K562 (cell line): ENCODE measurements around the gene PDE6B. TPM values are rescaled to one million over a fixed set of nuclear protein-coding genes. Genes with fewer than 3 reads are reported as not detected.
A peak's percentile ranks its signal among the peaks of the same experiment; 100 is the strongest.

Experiments used
- BRD9 ChIP-seq: fragments of 450-650 bp; IDR thresholded peaks from 2 replicates; pipeline ENCODE4 v1.6.1; 2018; ENCODE audit warnings: low read depth; ENCODE audit not compliant: partially characterized antibody
- CBX3 ChIP-seq, 2 experiments: IDR thresholded peaks; 1 replicate in 1 of 2; 2 replicates in 1 of 2; pipeline ENCODE4 v1.6.1; 2012; ENCODE audit warnings: inconsistent platforms in 2 of 2, low read length in 2 of 2, borderline replicate concordance in 1 of 2, control low read depth in 1 of 2
- GABPA ChIP-seq: fragments of 200-800 bp; sonication (Bioruptor generic); conservative IDR thresholded peaks from 2 replicates; pipeline ENCODE4 v1.6.1; 2016; ENCODE audit warnings: low read depth, missing genetic modification characterization, missing compliant biosample characterization
- KDM4B ChIP-seq, 2 experiments: fragments of 450-650 bp in 1 of 2; sonication (generic) in 1 of 2; IDR thresholded peaks; 2 replicates each; pipeline ENCODE4 v1.6.1; 2016 to 2017; ENCODE audit warnings: borderline replicate concordance in 2 of 2, antibody characterized with exemption in 1 of 2, low read depth in 1 of 2, mild to moderate bottlenecking in 1 of 2
- MEIS2 ChIP-seq: fragments of 450-650 bp; IDR thresholded peaks from 2 replicates; pipeline ENCODE4 v1.6.1; 2014; ENCODE audit warnings: mild to moderate bottlenecking; ENCODE audit not compliant: partially characterized antibody
- NCOA1 ChIP-seq: fragments of 450-650 bp; IDR thresholded peaks from 2 replicates; pipeline ENCODE4 v1.6.1; 2016; ENCODE audit warnings: low read depth
- NELFE ChIP-seq: IDR thresholded peaks from 2 replicates; pipeline ENCODE4 v1.6.1; 2011; ENCODE audit warnings: mild to moderate bottlenecking; ENCODE audit not compliant: insufficient read depth, insufficient read length
- NRF1 ChIP-seq, 2 experiments: fragments of 450-650 bp; IDR thresholded peaks in 1 of 2; conservative IDR thresholded peaks in 1 of 2; 2 replicates each; pipeline ENCODE4 v1.6.1; 2014; ENCODE audit warnings: mild to moderate bottlenecking in 2 of 2
- PTRF ChIP-seq: fragments of 450-650 bp; IDR thresholded peaks from 2 replicates; pipeline ENCODE4 v1.6.1; 2016; ENCODE audit warnings: mild to moderate bottlenecking, missing genetic modification characterization, missing compliant biosample characterization
- ZNF778 ChIP-seq: fragments of 450-650 bp; formaldehyde crosslinking; IDR thresholded peaks from 2 replicates; pipeline ENCODE4 v1.4.0; 2020; ENCODE audit warnings: mild to moderate bottlenecking, moderate library complexity
- polyA plus RNA-seq, 8 experiments: library from polyadenylated mRNA; depleted of rRNA in 4 of 8; stranded (reverse) in 5 of 8; unstranded in 3 of 8; fragments of >200 nt; fragmentation: Nextera tagmentation in 2 of 8; fragmentation: Illumina TruSeq in 1 of 8; extraction: Ambion mirVana in 2 of 8; extraction: Trizol in 1 of 8; gene quantifications; 2 replicates each; pipeline versions ENCODE4 v1.2.1 to v1.2.3, GENCODE V29; 2011 to 2014; ENCODE audit warnings: inconsistent platforms in 1 of 8, missing spikeins in 1 of 8
- total RNA-seq, 7 experiments: library from RNA; depleted of rRNA in 6 of 7; stranded (reverse); fragments of >200 nt in 6 of 7; fragmentation: Illumina TruSeq in 2 of 7; extraction: Trizol in 2 of 7; gene quantifications; 2 replicates each; pipeline versions ENCODE4 v1.2.1 to v1.2.3, GENCODE V29; 2011 to 2021; ENCODE audit warnings: low replicate concordance in 1 of 7
- TF ChIP-seq, protein P1 (sequence below): fragments of 450-650 bp; IDR thresholded peaks from 2 replicates; pipeline ENCODE4 v1.6.1; 2016
- TF ChIP-seq, protein P2 (sequence below): fragments of 450-650 bp; IDR thresholded peaks from 2 replicates; pipeline ENCODE4 v1.6.1; 2018; ENCODE audit warnings: mild to moderate bottlenecking, low read depth; ENCODE audit not compliant: partially characterized antibody
- TF ChIP-seq, protein P3 (sequence below): fragments of 200-800 bp; sonication (Bioruptor generic); IDR thresholded peaks from 2 replicates; pipeline ENCODE4 v1.6.1; 2017; ENCODE audit warnings: missing genetic modification characterization, missing compliant biosample characterization
- TF ChIP-seq, protein P4 (sequence below): IDR thresholded peaks from 2 replicates; pipeline ENCODE4 v1.6.1; 2011; ENCODE audit not compliant: insufficient read length; ENCODE audit errors: extremely low read depth
- TF ChIP-seq, protein P5 (sequence below), 2 experiments: fragments of 450-650 bp in 1 of 2; IDR thresholded peaks; 2 replicates each; pipeline ENCODE4 v1.6.1; 2011 to 2017; ENCODE audit warnings: low read depth in 2 of 2, antibody characterized with exemption in 1 of 2, borderline replicate concordance in 1 of 2, low read length in 1 of 2, mild to moderate bottlenecking in 1 of 2, mixed read lengths in 1 of 2; ENCODE audit not compliant: control insufficient read depth in 1 of 2
- TF ChIP-seq, protein P6 (sequence below): sonication (generic); formaldehyde crosslinking; IDR thresholded peaks from 2 replicates; pipeline ENCODE4 v1.8.1; 2023; ENCODE audit warnings: mild to moderate bottlenecking, missing genetic modification reagents

PDE6B gene
- total and polyA plus RNA-seq, 9 of the 15 experiments (the other 6 are each of a cell fraction or from before 2014, with no cell fraction given), result 0.04 TPM; not detected in 8

DNA sequence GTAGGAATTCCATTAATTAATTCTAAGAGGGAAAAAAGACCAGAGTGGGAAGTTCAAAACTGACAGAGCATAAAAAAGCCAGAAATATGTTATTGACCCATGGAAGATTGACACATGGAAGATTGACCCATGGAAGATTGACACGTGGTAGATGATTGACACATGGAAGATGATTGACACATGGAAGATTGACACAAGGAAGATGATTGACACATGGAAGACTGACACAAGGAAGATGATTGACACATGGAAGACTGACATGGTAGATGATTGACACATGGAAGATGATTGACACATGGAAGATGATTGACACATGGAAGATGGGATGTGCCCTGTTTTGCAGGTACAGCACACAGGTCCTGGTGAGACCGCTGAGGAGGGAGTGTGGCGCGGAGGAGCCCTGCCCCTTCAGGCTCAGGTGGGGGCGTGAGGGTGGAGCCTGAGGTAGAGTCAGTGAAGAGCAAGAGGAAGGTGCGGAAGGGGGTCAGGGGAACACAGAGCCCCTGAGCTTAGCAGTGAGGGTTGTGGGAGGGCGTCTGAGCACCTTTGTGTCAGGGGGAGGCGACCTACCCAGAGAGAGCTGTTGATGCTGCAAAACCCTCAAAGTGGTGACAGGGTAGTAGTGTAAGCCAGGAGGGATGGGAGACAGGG is 15.8 kb upstream of the PDE6B start (continued):
- TF ChIP-seq, protein P1, sequence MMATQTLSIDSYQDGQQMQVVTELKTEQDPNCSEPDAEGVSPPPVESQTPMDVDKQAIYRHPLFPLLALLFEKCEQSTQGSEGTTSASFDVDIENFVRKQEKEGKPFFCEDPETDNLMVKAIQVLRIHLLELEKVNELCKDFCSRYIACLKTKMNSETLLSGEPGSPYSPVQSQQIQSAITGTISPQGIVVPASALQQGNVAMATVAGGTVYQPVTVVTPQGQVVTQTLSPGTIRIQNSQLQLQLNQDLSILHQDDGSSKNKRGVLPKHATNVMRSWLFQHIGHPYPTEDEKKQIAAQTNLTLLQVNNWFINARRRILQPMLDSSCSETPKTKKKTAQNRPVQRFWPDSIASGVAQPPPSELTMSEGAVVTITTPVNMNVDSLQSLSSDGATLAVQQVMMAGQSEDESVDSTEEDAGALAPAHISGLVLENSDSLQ, result peak; percentile 99
- TF ChIP-seq NCOA1, result no peak
- no peak for TF ChIP-seq PTRF (tag)
- TF ChIP-seq, protein P2, sequence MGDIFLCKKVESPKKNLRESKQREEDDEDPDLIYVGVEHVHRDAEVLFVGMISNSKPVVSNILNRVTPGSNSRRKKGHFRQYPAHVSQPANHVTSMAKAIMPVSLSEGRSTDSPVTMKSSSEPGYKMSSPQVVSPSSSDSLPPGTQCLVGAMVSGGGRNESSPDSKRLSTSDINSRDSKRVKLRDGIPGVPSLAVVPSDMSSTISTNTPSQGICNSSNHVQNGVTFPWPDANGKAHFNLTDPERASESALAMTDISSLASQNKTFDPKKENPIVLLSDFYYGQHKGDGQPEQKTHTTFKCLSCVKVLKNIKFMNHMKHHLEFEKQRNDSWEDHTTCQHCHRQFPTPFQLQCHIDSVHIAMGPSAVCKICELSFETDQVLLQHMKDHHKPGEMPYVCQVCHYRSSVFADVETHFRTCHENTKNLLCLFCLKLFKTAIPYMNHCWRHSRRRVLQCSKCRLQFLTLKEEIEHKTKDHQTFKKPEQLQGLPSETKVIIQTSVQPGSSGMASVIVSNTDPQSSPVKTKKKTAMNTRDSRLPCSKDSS, result peak; percentile 48
- TF ChIP-seq NRF1 (conservative IDR thresholded peaks at IDR 0.05 in 1 of 2, IDR thresholded peaks at IDR 0.05 in 1 of 2), result no peak
- no peak for TF ChIP-seq NELFE
- TF ChIP-seq, protein P3, sequence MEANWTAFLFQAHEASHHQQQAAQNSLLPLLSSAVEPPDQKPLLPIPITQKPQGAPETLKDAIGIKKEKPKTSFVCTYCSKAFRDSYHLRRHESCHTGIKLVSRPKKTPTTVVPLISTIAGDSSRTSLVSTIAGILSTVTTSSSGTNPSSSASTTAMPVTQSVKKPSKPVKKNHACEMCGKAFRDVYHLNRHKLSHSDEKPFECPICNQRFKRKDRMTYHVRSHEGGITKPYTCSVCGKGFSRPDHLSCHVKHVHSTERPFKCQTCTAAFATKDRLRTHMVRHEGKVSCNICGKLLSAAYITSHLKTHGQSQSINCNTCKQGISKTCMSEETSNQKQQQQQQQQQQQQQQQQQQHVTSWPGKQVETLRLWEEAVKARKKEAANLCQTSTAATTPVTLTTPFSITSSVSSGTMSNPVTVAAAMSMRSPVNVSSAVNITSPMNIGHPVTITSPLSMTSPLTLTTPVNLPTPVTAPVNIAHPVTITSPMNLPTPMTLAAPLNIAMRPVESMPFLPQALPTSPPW (CRISPR knock-in tag), result no peak
- no peak for TF ChIP-seq GABPA (tag)
- TF ChIP-seq CBX3 (IDR thresholded peaks at IDR 0.05; ENCODE audit: borderline replicate concordance in 1 of 2, low read length in 2 of 2), result peak in 1 of 2 experiments; percentile 95; a peak in 2 of 3 replicates
- TF ChIP-seq, protein P4, sequence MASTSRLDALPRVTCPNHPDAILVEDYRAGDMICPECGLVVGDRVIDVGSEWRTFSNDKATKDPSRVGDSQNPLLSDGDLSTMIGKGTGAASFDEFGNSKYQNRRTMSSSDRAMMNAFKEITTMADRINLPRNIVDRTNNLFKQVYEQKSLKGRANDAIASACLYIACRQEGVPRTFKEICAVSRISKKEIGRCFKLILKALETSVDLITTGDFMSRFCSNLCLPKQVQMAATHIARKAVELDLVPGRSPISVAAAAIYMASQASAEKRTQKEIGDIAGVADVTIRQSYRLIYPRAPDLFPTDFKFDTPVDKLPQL, result no peak
- TF ChIP-seq, protein P5, sequence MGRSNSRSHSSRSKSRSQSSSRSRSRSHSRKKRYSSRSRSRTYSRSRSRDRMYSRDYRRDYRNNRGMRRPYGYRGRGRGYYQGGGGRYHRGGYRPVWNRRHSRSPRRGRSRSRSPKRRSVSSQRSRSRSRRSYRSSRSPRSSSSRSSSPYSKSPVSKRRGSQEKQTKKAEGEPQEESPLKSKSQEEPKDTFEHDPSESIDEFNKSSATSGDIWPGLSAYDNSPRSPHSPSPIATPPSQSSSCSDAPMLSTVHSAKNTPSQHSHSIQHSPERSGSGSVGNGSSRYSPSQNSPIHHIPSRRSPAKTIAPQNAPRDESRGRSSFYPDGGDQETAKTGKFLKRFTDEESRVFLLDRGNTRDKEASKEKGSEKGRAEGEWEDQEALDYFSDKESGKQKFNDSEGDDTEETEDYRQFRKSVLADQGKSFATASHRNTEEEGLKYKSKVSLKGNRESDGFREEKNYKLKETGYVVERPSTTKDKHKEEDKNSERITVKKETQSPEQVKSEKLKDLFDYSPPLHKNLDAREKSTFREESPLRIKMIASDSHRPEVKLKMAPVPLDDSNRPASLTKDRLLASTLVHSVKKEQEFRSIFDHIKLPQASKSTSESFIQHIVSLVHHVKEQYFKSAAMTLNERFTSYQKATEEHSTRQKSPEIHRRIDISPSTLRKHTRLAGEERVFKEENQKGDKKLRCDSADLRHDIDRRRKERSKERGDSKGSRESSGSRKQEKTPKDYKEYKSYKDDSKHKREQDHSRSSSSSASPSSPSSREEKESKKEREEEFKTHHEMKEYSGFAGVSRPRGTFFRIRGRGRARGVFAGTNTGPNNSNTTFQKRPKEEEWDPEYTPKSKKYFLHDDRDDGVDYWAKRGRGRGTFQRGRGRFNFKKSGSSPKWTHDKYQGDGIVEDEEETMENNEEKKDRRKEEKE (IDR thresholded peaks at IDR 0.05; ENCODE audit: borderline replicate concordance in 1 of 2, control insufficient read depth in 1 of 2, low read depth in 2 of 2, low read length in 1 of 2), result 0 out of 4 replicates have a peak, but pooled peaks of 1 of the 2 experiments have one; percentile 42
- TF ChIP-seq ZNF778 (CRISPR knock-in tag), result no peak
- TF ChIP-seq BRD9, result no peak
- peak in 1 of 2 experiments; percentile 97; a peak in 2 of 4 replicates for TF ChIP-seq KDM4B (IDR thresholded peaks at IDR 0.05; ENCODE audit: borderline replicate concordance in 2 of 2, low read depth in 1 of 2)
- peak; percentile 98 for TF ChIP-seq MEIS2
- TF ChIP-seq, protein P6, sequence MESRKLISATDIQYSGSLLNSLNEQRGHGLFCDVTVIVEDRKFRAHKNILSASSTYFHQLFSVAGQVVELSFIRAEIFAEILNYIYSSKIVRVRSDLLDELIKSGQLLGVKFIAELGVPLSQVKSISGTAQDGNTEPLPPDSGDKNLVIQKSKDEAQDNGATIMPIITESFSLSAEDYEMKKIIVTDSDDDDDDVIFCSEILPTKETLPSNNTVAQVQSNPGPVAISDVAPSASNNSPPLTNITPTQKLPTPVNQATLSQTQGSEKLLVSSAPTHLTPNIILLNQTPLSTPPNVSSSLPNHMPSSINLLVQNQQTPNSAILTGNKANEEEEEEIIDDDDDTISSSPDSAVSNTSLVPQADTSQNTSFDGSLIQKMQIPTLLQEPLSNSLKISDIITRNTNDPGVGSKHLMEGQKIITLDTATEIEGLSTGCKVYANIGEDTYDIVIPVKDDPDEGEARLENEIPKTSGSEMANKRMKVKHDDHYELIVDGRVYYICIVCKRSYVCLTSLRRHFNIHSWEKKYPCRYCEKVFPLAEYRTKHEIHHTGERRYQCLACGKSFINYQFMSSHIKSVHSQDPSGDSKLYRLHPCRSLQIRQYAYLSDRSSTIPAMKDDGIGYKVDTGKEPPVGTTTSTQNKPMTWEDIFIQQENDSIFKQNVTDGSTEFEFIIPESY (CRISPR knock-in tag), result no peak
